Upper lobe of left lung (tissue), 6 donors: ENCODE data around the gene TPSG1. TPM values are rescaled to one million over a fixed set of nuclear protein-coding genes. Genes with fewer than 3 reads are reported as not detected.
A peak's percentile ranks its signal among the peaks of the same experiment; 100 is the strongest.
"Not testable (repeated sequence)": the region's sequence is repeated elsewhere in the genome, so short reads cannot be mapped to it uniquely, and the experiment has no call there.

ENCODE experiments used
- ATAC-seq, 2 donors: fragments of 200-7000 bp; cut with Tn5 transposase; one replicate each; pipeline ENCODE4 v1.9.1; 2022; ENCODE audit warnings: mild to moderate bottlenecking in 2 of 2, moderate library complexity in 2 of 2; ENCODE audit not compliant: low FRiP score in 2 of 2
- DNase-seq, 2 donors: peaks; one replicate each; pipeline ENCODE4 v3.0.0-alpha.2; 2019 to 2020
- H3K27ac ChIP-seq, 4 donors: fragments of 200-600 bp; sonication (generic); one replicate each; pipeline ENCODE4 v1.5.1; 2016 to 2019
- H3K27me3 ChIP-seq, 4 donors: fragments of 200-600 bp; sonication (generic); one replicate each; pipeline ENCODE4 v1.5.1; 2017 to 2019
- H3K36me3 ChIP-seq, 4 donors: fragments of 200-600 bp; sonication (generic); one replicate each; pipeline ENCODE4 v1.5.1; 2016 to 2019
- H3K4me1 ChIP-seq, 4 donors: fragments of 200-600 bp; sonication (generic); one replicate each; pipeline ENCODE4 v1.5.1; 2018 to 2019
- H3K4me3 ChIP-seq, 4 donors: fragments of 200-600 bp; sonication (generic); one replicate each; pipeline ENCODE4 v1.5.1; 2017 to 2019; ENCODE audit warnings: mild to moderate bottlenecking in 2 of 4, moderate library complexity in 1 of 4
- H3K9me3 ChIP-seq, 4 donors: fragments of 200-600 bp; sonication (generic); one replicate each; pipeline ENCODE4 v1.5.1; 2018 to 2019
- EP300 ChIP-seq, 4 donors: sonication (generic); formaldehyde crosslinking; IDR thresholded peaks; one replicate each; pipeline ENCODE4 v1.5.1; 2017; ENCODE audit warnings: antibody characterized with exemption in 4 of 4, control low read depth in 2 of 4
- POLR2A ChIP-seq, 4 donors: fragments of 450-650 bp; IDR thresholded peaks; one replicate each; pipeline ENCODE4 v1.5.1; 2016 to 2017; ENCODE audit warnings: antibody characterized with exemption in 4 of 4, mild to moderate bottlenecking in 2 of 4
- POLR2AphosphoS5 ChIP-seq, 2 donors: sonication (generic); formaldehyde crosslinking; IDR thresholded peaks; one replicate each; pipeline ENCODE4 v1.5.1; 2017; ENCODE audit warnings: antibody characterized with exemption in 2 of 2
- WGBS, 2 donors: methylation state at CpG; one replicate each; pipeline ENCODE4 v1.1.5; 2017 to 2018; 5-methylcytosine and 5-hydroxymethylcytosine counted together
- total RNA-seq, 6 donors: library from RNA; depleted of rRNA in 4 of 6; stranded (reverse); fragments of >200 nt in 4 of 6; gene quantifications; one replicate each; pipeline versions ENCODE4 v1.1.0 to v1.2.1, GENCODE V29; 2016 to 2021
- TF ChIP-seq, protein P1 (sequence below), 6 experiments: fragments of 450-650 bp in 4 of 6; fragments of 200-600 bp in 2 of 6; sonication (generic) in 2 of 6; IDR thresholded peaks; one replicate each; pipeline ENCODE4 v1.5.1; 2016 to 2019; ENCODE audit warnings: antibody characterized with exemption in 6 of 6
- donor health status: DM: no; HTN: no; CAD: no; lungs with moderate emphysema.
- donor health status: DM: no; HTN: yes; CAD: no; lungs with severe emphysema.

The TPSG1 gene
- total RNA-seq, 6 donors from 2014 or later, result 0.61 to 38.8 (median 3.7) TPM; not detected in 2

DNA sequence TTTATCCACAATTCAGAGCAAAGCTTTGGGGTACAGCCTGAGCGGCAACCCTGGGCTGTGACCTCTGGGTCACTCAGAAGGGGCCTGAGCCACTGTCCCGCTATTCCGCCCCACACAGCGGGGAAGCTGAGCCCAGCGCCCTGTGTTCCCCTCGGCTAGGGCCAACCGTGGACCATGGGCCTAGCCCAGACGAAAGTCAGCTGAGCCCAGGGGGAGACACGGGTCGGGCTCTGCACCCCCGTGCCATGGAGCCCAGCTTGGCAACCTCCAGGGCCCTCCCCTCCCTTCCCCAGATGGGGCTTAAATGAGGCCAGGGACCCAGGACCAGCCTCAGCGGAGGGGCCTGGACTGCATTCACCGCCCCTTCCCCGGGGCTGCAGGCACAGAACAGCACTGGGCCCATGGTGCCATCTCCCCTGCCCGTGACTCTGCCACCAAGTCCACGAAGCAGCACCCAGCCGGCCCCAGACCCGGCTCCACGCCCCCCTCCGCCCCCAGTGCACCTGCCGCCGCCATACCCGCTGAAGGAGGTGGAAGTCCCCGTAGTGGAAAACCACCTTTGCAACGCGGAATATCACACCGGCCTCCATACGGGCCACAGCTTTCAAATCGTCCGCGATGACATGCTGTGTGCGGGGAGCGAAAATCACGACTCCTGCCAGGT lies 32.6 kb upstream of the TPSG1 start:
- DNase-seq (peak in 1 of 2 donors; percentile 75), ATAC-seq (no peak)
- 76 to 78% methylated on average over 16 to 26 of the region's 34 CpGs for WGBS, 2 donors
- Histone ChIP-seq H3K27me3 (peaks cover 0 to 25% (median 7%) of the 10 kb centered on the region in 4 donors), H3K4me1 (peaks cover 0 to 9% (median 0%) of the 10 kb centered on the region in 4 donors), H3K9me3 (no peaks in the 10 kb centered on the region), H3K36me3 (no peaks in the 10 kb centered on the region), H3K27ac (no peak overlapping the region), H3K4me3 (no peak overlapping the region)
- TF ChIP-seq, protein P1, sequence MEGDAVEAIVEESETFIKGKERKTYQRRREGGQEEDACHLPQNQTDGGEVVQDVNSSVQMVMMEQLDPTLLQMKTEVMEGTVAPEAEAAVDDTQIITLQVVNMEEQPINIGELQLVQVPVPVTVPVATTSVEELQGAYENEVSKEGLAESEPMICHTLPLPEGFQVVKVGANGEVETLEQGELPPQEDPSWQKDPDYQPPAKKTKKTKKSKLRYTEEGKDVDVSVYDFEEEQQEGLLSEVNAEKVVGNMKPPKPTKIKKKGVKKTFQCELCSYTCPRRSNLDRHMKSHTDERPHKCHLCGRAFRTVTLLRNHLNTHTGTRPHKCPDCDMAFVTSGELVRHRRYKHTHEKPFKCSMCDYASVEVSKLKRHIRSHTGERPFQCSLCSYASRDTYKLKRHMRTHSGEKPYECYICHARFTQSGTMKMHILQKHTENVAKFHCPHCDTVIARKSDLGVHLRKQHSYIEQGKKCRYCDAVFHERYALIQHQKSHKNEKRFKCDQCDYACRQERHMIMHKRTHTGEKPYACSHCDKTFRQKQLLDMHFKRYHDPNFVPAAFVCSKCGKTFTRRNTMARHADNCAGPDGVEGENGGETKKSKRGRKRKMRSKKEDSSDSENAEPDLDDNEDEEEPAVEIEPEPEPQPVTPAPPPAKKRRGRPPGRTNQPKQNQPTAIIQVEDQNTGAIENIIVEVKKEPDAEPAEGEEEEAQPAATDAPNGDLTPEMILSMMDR (IDR thresholded peaks at IDR 0.05), result no peak
- TF ChIP-seq EP300 (IDR thresholded peaks at IDR 0.05) (no peak), POLR2AphosphoS5 (IDR thresholded peaks at IDR 0.05) (no peak), POLR2A (IDR thresholded peaks at IDR 0.05) (no peak)

GRCh38 chr16:1256874-1257322 lies 31.8 kb upstream of the TPSG1 start:
- Histone ChIP-seq H3K36me3 (no peaks in the 10 kb centered on the region), H3K4me1 (peaks cover 0 to 9% (median 0%) of the 10 kb centered on the region in 4 donors), H3K9me3 (no peaks in the 10 kb centered on the region), H3K27me3 (peaks cover 0 to 25% (median 6%) of the 10 kb centered on the region in 4 donors), H3K27ac (no peak overlapping the region), H3K4me3 (no peak overlapping the region)
- TF ChIP-seq POLR2AphosphoS5 (IDR thresholded peaks at IDR 0.05), result no peak
- no peak for TF ChIP-seq EP300 (IDR thresholded peaks at IDR 0.05)
- TF ChIP-seq, protein P1 (IDR thresholded peaks at IDR 0.05), result no peak
- no peak for TF ChIP-seq POLR2A (IDR thresholded peaks at IDR 0.05)
- ATAC-seq (peak in 1 of 2 donors; percentile 7), DNase-seq (peak in 1 of 2 donors; percentile 68)
- 78 to 93% methylated on average over 9 to 22 of the region's 22 CpGs for WGBS, 2 donors

- H3K36me3 ChIP-seq, H3K27ac ChIP-seq, H3K4me1 ChIP-seq, H3K4me3 ChIP-seq, H3K9me3 ChIP-seq: not testable (repeated sequence)
- WGBS, 2 donors, result 78% methylated on average over 10 of the region's 23 CpGs; no CpG with 5 or more reads in 1 of the 2 donors
- peaks cover 0 to 23% (median 6%) of the 10 kb centered on the region in 4 donors for H3K27me3 ChIP-seq
- ATAC-seq, result peak; percentile 2 to 6
- DNase-seq, result peak in 1 of 2 donors; percentile 70
These were observed 31.3 kb upstream of the TPSG1 start for GRCh38 chr16:1256296-1256873.

GRCh38 chr16:1255276-1256122 lies 30.4 kb upstream of the TPSG1 start, which contains the start of gene TPSD1:
Gene TPSD1, plus strand, starts transcription at chr16:1256069. Its CDS starts 212 bp downstream, at chr16:1256281.
- peaks cover 0 to 18% (median 6%) of the 10 kb centered on the region in 4 donors for H3K27me3 ChIP-seq
- H3K27ac ChIP-seq, H3K4me1 ChIP-seq, H3K36me3 ChIP-seq, H3K9me3 ChIP-seq, H3K4me3 ChIP-seq: not testable (repeated sequence)
- peak in 1 of 2 donors; percentile 65 for DNase-seq
- WGBS, 2 donors, result 70 to 73% methylated on average over 2 to 20 of the region's 26 CpGs
- ATAC-seq, result peak; percentile 2 to 28

DNA sequence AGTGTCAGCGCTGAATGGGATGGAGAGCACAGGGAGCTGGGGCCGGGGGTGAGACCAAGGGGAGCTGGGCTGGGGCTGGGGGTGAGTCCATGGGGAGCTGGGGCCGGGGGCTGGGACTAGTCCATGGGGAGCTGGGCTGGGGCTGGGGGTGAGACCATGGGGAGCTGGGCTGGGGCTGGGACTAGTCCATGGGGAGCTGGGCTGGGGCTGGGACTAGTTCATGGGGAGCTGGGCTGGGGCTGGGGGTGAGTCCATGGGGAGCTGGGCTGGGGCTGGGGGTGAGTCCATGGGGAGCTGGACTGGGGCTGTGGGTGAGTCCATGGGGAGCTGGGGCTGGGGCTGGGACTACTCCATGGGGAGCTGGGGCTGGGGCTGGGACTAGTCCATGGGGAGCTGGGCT lies 29.8 kb upstream of the TPSG1 start:
- DNase-seq, result peak in 1 of 2 donors; percentile 24
- H3K27me3 ChIP-seq, result peaks cover 0 to 11% (median 4%) of the 10 kb centered on the region in 4 donors
- not testable (repeated sequence) for H3K27ac ChIP-seq, H3K4me1 ChIP-seq, H3K9me3 ChIP-seq, H3K36me3 ChIP-seq, H3K4me3 ChIP-seq, ATAC-seq
- no CpG with 5 or more reads among the region's 3 CpGs for WGBS, 2 donors

DNA sequence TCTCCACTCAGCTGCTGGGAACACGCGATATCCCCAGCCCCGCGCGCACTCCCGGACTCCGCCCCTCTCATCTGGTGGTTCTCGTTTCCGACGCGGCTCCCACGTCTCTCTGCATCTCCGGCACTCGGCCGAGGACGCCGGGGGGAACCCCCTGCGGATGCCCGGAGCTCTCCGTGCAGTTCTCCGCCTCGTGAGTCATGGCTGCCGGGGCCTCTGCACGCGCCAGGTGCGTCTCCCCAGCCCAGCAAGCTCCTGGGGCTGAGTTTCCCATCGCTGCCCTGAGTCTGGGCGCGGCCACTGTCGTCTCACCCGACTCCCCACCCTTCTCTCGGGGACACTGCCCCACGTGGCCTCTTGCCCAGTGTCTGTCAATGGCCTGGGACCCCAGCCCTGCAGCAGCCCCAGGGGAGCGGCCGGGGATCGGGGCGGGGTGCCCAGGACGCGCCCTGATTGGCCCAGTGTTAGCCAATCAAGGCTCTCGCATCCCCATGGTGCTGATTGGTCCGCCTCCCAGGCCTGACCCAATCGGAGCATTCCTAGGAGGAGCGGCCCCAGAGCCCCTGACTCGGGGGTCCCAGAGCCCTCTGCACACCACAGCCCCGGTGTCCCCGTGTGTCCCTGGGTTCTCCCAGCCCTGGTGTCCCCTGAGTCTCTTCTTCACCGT lies 28.8 kb upstream of the TPSG1 start:
- no CpG with 5 or more reads among the region's 47 CpGs for WGBS, 2 donors
- not testable (repeated sequence) for H3K9me3 ChIP-seq

GRCh38 chr16:1249031-1249755 lies 24.1 kb upstream of the TPSG1 start:
- not testable (repeated sequence) for H3K27me3 ChIP-seq, H3K36me3 ChIP-seq, H3K4me1 ChIP-seq, H3K27ac ChIP-seq, H3K4me3 ChIP-seq, H3K9me3 ChIP-seq
- ATAC-seq (peak; percentile 61 to 83), DNase-seq (peak in 1 of 2 donors; percentile 64)
- WGBS, 2 donors, result 57% methylated on average over 4 of the region's 43 CpGs; no CpG with 5 or more reads in 1 of the 2 donors

More for the DNA sequence above, 28.8 kb upstream of the TPSG1 start:
- not testable (repeated sequence) for H3K27me3 ChIP-seq, H3K4me1 ChIP-seq, H3K27ac ChIP-seq, H3K4me3 ChIP-seq, DNase-seq, H3K36me3 ChIP-seq
- peak in 1 of 2 donors; percentile 19 for ATAC-seq

DNA sequence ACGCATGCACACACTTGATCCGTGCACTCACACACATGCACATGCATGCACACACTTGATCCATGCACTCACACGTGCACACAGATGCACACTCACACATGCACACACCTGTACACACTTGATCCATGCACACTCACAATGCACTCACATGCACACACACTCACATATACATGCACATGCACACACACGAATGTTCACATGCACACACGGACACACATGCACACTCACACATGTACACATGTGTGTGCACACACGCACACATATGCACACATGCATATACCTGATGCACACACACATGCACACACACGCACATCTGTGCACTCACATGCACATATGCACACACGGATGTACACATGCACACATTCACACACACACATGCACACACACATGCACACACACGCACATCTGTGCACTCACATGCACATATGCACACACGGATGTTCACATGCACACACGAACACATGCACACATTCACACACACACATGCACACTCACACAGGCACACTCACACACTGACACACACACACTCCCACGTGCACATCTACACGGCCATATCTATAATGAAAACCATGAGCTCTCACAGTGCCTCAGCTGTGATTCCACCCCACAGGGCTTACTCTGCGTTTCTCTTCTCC lies 23.0 kb upstream of the TPSG1 start:
- not testable (repeated sequence) for H3K4me1 ChIP-seq, H3K27ac ChIP-seq, H3K36me3 ChIP-seq, H3K27me3 ChIP-seq, ATAC-seq, H3K4me3 ChIP-seq, H3K9me3 ChIP-seq, DNase-seq
- WGBS, 2 donors, result 87 to 90% methylated on average over 7 to 12 of the region's 14 CpGs
